ENCODE measurements around the gene LECT2.

The LECT2 gene

DNA sequence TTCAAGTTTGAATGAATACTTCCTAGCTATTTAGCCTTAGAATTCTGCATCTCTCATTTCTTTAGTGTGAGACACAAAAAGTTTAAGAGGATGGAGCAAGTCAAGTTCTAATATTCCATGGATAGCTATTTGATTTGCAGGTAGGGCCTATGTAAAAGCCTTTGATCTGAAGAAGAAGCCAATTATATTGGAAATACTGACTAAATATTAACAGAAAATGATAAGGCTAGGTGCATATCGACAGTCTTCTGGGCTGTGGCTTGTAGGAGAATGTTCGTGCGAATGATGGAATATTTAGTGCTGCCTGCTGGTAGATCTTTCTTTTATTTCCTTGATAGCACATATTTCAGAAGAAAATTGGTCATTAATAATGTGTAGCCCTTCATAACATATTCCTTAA, at the start of gene LECT2:
Gene LECT2 (minus strand): TSS at position 85 of the 400 bp plus-strand sequence. CDS start 150 bp downstream, outside the sequence.
- no peak for DNase-seq

GRCh38 chr5:136004436-136004835, 49.7 kb upstream of the LECT2 start:
- DNase-seq = no peak

GRCh38 chr5:136001466-136001981, 46.7 kb upstream of the LECT2 start:
- DNase-seq = no peak

GRCh38 chr5:136000932-136001331, 46.1 kb upstream of the LECT2 start:
- DNase-seq = no peak

- DNase-seq = no peak
Observed at GRCh38 chr5:136000147-136000546, 45.4 kb upstream of the LECT2 start.

- DNase-seq = no peak
Observed at GRCh38 chr5:135999406-136000139, 44.8 kb upstream of the LECT2 start.

- no peak for DNase-seq
Observed at GRCh38 chr5:135998889-135999288, 44.1 kb upstream of the LECT2 start.

DNA sequence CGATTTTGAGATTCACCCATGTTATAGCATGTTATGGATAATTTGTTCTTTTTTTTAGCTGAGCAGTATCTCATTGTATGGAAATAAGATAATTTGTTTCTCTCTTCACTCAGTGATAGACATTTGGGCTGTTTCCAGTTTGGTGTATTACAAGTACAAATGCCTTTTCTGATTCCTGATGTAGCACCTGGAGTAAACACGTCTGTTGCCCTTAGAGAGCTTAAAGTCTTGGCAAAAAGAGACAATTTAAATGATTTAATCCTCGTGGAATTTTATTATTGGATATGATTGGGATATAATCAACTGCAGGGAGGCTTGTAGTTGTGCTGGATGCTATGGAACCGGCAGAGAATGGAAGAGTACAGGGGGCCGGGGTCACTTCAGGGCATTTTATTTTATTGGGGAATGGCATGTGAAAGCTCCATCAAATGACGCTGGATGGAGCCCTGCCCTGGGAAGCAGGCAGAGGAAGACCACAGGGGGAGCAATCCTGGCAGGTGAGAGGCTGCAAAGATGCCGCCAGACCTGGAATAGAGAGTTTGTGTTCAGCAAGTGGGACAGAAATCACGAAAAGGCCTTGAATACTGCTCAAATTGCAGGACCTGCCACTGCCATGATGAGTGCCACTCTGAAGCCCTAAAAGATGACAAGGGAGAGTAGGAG, 43.0 kb upstream of the LECT2 start:
- no peak for DNase-seq

DNA sequence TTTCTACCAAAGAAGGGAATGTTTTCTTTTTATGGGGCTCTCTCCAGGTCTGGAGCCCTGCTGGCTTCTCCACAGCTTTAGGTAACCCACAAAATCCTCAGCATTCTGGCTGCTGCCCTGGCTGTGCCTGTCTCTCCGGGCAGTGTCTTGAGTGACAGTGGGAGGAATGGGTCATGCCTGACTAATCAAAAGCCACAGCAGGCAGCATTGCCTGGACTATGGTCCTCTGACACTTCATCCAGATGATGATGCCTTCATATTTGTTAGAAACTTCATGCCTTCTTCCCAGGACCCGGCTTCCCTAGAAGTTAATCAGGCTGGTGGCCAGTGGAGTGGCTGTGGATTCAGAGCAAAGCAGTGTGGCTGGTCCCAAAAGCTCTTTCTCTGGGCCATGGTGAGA, 41.8 kb upstream of the LECT2 start:
- DNase-seq = no peak

DNA sequence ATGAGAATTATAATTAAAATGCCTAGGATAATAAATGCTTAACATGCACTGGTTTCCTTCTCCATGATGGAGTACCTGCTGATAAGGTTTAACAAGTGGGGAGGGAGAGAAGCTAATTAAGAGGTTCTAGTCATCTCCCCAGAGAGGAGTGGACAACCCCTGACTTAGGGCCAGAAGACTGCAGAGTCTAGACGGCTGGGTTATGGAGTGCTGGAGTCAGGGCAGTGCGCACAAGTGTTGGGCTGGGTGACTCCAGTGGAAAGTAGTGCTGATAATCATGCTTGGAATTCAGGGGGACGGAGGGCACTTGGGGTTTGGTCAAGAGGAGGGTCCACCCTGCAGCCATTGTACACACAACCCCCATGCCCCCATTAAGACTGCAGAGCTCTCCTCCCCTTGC, 41.2 kb upstream of the LECT2 start:
- DNase-seq = no peak

- DNase-seq = no peak
Observed at GRCh38 chr5:135993880-135994636, 39.3 kb upstream of the LECT2 start.

- no peak for DNase-seq
Observed at GRCh38 chr5:135993335-135993879, 38.6 kb upstream of the LECT2 start.

DNA sequence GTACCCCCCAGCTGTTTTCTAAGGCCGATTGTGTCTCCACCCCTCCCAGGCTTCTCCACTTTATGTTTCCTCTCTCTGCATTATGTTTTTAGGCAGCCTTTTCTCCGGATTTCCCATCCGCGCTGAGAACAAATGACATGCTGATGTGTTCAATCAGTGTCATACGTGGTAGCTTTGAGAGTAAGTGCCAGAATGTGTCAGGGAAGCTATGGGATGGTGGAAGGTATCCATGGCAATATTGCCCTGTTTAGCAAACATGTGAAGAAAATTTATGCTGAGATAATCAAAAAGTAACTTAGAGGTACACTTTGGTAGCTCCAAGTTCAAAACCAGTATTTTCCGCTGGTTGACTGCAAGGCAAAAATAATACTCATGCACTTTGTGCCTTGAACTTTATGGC, 36.6 kb upstream of the LECT2 start:
- DNase-seq = no peak

GRCh38 chr5:135990528-135991255, 35.9 kb upstream of the LECT2 start:
- no peak for DNase-seq

- no peak for DNase-seq
Observed at GRCh38 chr5:135989686-135990085, 34.9 kb upstream of the LECT2 start.

DNA sequence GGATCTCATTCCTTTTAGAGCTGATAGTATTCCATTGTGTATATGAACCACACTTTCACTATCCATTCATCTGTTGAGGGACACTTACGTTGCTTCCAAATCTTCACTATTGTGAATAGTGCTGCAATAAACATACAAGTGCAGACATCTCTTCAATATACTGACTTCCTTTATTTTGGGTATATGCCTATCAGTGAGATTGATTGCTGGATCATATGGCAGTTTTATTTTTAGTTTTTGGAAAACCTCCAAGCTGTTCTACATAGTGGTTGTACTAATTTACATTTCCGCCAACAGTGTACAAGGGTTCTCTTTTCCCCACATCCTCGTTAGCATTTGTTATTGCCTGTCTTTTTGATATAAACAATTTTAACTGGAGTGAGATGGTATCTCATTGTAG, 33.8 kb upstream of the LECT2 start:
- peak; percentile 1 for DNase-seq

GRCh38 chr5:135986891-135987401, 32.2 kb upstream of the LECT2 start:
- DNase-seq = no peak

DNA sequence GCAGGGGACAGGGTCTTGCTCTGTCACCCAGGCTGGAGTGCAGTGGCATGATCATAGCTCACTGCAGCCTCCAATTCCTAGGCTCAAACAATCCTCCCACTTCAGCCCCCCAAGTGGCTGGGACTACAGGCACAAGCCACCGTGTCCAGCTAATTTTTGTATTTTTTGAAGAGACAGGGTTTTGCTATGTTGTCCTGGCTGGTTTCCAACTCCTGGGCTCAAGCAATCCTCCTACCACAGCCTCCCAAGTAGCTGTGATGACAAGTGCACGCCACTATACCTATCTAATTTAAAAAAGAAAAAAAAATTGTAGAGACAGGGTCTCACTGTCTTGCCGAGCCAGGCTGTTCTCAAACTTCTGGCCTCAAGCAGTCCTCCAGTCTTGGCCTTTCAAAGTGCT, 31.6 kb upstream of the LECT2 start:
- no peak for DNase-seq

GRCh38 chr5:135985951-135986350, 31.2 kb upstream of the LECT2 start:
- no peak for DNase-seq

- DNase-seq = no peak
Observed at GRCh38 chr5:135980620-135981019, 25.8 kb upstream of the LECT2 start.

- no peak for DNase-seq
Observed at GRCh38 chr5:135979510-135979909, 24.7 kb upstream of the LECT2 start.

DNA sequence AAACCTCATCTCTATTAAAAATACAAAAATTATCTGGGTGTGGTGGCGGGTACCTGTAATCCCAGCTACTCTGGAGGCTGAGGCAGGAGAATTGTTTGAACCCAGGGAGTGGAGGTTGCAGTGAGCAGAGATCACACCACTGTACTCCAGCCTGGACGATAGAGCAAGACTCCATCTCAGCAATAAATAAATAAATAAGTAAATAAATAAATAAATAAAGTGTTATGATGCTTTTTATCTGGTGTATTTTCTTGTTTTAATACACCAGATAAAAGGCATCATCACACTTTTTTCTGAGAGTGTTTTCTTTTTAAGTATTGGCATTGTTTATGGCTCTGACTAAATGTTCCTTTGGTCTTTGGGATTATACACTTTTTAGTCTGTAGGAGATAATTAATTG, 24.2 kb upstream of the LECT2 start:
- DNase-seq = no peak

Measured in NCI-H1105 treated with DMSO at 0.1 percent for 48 hours (cell line).